HEK293T (cell line): ENCODE results near the gene LTB4R.

Experiments
- CTCF ChIA-PET: fragments of 350-600 bp; formaldehyde crosslinking; extraction: SDS; loops from one replicate; lab custom pipeline; 2021; ENCODE audit warnings: antibody characterized with exemption, inconsistent platforms; lab: Yijun Ruan, JAX
- POLR2A ChIA-PET: fragments of 350-600 bp; formaldehyde crosslinking; extraction: SDS; loops from one replicate; lab custom pipeline; 2020; ENCODE audit warnings: antibody characterized with exemption, inconsistent platforms; lab: Yijun Ruan, JAX
- DNase-seq: peaks from one replicate; pipeline ENCODE4 v3.0.0; 2012; ENCODE audit warnings: mixed read lengths; ENCODE audit errors: extremely low spot score
- ARNT ChIP-seq: fragments of 450-650 bp; IDR thresholded peaks from 2 replicates; pipeline ENCODE4 v1.6.1; 2017; ENCODE audit warnings: mild to moderate bottlenecking
- CTBP1 ChIP-seq: fragments of 450-650 bp; IDR thresholded peaks from 2 replicates; pipeline ENCODE4 v1.6.1; 2016; ENCODE audit warnings: borderline replicate concordance
- ELF4 ChIP-seq: fragments of 450-650 bp; IDR thresholded peaks from 2 replicates; pipeline ENCODE4 v1.6.1; 2017; ENCODE audit warnings: antibody characterized with exemption
- FOXA1 ChIP-seq: fragments of 450-650 bp; IDR thresholded peaks from 2 replicates; pipeline ENCODE4 v1.6.1; 2016; ENCODE audit warnings: mild to moderate bottlenecking
- FOXK2 ChIP-seq: fragments of 450-650 bp; IDR thresholded peaks from 2 replicates; pipeline ENCODE4 v1.6.1; 2016; ENCODE audit warnings: mild to moderate bottlenecking
- FOXM1 ChIP-seq: fragments of 450-650 bp; IDR thresholded peaks from 2 replicates; pipeline ENCODE4 v1.6.1; 2017; ENCODE audit warnings: mild to moderate bottlenecking, borderline replicate concordance
- HDGF ChIP-seq: fragments of 450-650 bp; IDR thresholded peaks from 2 replicates; pipeline ENCODE4 v1.6.1; 2017; ENCODE audit warnings: antibody characterized with exemption, borderline replicate concordance
- L3MBTL2 ChIP-seq: fragments of 450-650 bp; conservative IDR thresholded peaks from 2 replicates; pipeline ENCODE4 v1.6.1; 2016; ENCODE audit warnings: mild to moderate bottlenecking
- LEF1 ChIP-seq: fragments of 450-650 bp; IDR thresholded peaks from 2 replicates; pipeline ENCODE4 v1.6.1; 2017; ENCODE audit warnings: mild to moderate bottlenecking, borderline replicate concordance
- NFRKB ChIP-seq: fragments of 450-650 bp; IDR thresholded peaks from 2 replicates; pipeline ENCODE4 v1.6.1; 2016; ENCODE audit warnings: mild to moderate bottlenecking, moderate library complexity
- SUZ12 ChIP-seq: fragments of 450-650 bp; IDR thresholded peaks from 2 replicates; pipeline ENCODE4 v1.6.1; 2016; ENCODE audit warnings: mild to moderate bottlenecking
- TARDBP ChIP-seq: fragments of 450-650 bp; IDR thresholded peaks from 2 replicates; pipeline ENCODE4 v1.6.1; 2016
- ZNF384 ChIP-seq: fragments of 450-650 bp; IDR thresholded peaks from 2 replicates; pipeline ENCODE4 v1.6.1; 2016
- TF ChIP-seq, protein P1 (sequence below): fragments of 450-650 bp; IDR thresholded peaks from 2 replicates; pipeline ENCODE4 v1.6.1; 2016

Gene LTB4R

DNA sequence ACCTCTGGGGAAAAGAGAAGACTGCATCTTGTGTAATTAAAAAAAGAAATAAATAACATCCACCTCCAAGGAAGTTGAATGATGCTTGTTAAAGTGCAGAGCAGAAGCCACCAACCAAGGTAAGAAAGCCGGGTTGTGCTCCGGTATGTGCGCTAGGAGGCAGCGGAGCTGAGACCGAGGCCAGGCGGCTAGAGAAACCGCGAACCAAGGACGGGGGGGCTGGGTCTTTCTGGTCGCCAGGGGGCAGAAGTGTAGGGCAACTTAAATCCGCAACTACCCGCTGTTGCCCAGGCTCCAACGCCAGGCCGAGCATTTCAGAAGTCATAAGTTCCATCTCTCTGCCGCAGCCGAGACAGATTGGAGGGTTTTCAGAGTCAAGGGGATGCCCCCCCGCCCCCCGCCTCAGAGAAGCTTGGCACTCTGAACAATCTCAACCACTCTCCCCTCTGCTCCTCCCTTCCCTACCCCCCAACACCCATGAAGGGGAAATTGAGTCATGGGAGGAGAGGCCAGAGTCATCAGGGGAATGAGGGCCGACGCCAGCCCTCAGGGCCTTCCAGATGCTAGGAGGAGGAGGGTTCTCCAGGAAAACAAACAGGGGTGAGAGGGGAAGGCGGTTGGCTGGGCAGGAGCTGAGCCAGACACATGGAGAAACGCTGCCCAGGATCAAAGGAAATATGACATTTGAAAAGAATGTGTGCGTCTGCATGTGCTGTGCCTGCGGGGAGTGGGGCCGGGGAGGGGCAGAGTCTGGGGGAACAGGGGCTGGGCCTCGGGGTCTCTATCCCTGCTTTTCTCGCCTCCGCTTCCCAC, 54.5 kb downstream of the LTB4R start:
- ChIA-PET CTCF (interaction anchor here (0.6 to 2.3 kb wide), 24 partner anchors 8 to 482 kb away, joined by 3 to 68 read pairs (median 5); partner anchors contain the start of genes CBLN3, CIDEB and KHNYN), POLR2A (interaction anchor here (0.7 to 2.2 kb wide), 20 partner anchors 12 to 123 kb away, joined by 3 to 28 read pairs (median 4); partner anchors contain the start of genes CBLN3, KHNYN, NYNRIN and TINF2)
- TF ChIP-seq SUZ12: no peak
- no peak for TF ChIP-seq CTBP1
- TF ChIP-seq TARDBP: no peak
- no peak for TF ChIP-seq HDGF
- TF ChIP-seq, protein P1, sequence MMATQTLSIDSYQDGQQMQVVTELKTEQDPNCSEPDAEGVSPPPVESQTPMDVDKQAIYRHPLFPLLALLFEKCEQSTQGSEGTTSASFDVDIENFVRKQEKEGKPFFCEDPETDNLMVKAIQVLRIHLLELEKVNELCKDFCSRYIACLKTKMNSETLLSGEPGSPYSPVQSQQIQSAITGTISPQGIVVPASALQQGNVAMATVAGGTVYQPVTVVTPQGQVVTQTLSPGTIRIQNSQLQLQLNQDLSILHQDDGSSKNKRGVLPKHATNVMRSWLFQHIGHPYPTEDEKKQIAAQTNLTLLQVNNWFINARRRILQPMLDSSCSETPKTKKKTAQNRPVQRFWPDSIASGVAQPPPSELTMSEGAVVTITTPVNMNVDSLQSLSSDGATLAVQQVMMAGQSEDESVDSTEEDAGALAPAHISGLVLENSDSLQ: no peak
- no peak for TF ChIP-seq NFRKB
- no peak for TF ChIP-seq ARNT
- no peak for TF ChIP-seq FOXM1
- TF ChIP-seq ZNF384: no peak
- TF ChIP-seq L3MBTL2: no peak; the same call in 1 of the 2 replicates
- TF ChIP-seq ELF4: no peak
- no peak for TF ChIP-seq FOXK2
- DNase-seq: peak; percentile 81

DNA sequence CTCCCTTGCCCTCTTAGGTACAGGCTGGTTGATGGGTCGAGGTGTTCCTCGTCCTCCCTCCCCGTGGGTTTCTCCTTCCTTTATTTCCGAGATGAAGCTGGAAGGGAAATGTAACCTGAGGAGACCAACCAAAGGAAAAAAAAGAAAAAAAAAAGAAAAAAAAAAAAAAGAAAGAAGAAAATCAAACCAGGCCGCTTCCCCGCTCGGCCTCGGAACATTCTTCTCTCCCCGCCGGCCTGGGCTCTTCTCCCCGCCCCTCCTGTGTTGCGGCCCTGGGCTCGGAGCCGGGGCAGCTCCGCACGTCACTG, 55.1 kb downstream of the LTB4R start:
- TF ChIP-seq ZNF384: peak; percentile 92
- TF ChIP-seq ARNT: no peak
- ChIA-PET CTCF (interaction anchor here (0.6 to 2.3 kb wide), 18 partner anchors 9 to 220 kb away, joined by 3 to 68 read pairs (median 6); partner anchors contain the start of genes CBLN3, CIDEB, KHNYN and RIPK3), POLR2A (interaction anchor here (0.7 to 2.2 kb wide), 16 partner anchors 12 to 124 kb away, joined by 3 to 28 read pairs (median 4); partner anchors contain the start of genes CBLN3, KHNYN, NYNRIN and TINF2)
- DNase-seq: no peak

DNA sequence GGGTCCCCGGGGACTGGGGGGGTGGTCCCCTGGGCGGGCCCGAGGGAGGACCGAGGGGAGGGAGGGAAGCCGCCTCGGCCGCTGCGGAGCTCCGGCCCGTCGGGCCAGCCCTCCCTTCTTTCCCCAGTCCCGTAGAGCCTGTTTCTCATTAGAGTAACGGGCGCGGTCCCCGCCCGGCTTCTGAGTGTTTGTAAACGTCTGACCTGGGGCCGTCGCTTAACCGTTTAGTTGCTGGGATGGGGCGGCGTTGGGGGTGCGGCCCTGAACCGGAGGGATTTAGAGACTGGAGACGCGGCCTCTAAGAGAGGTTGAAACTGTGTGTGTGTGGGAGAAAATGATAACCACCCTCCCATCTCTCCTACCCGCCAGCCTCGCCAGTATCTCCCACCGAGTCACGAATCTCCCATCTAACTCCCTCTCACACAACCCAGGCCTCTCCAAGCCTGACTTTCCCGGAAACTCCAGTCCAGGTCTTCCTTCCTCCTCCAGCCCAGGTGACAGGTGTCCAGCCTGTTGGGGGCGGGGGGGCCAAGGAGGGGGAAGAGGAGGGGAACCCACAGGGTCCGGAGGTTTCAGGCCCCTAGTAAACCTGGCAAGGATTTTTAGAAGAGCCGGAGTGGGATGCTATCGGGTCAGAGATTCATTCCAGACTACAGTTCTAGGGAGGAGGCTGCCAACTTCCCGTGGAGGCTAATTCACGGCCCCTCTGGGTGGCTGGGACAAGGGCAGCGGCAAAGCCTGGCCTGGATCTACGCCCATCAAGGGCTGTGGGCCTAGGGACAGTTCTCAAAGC, 55.6 kb downstream of the LTB4R start:
- ChIA-PET CTCF (interaction anchor here (0.7 to 2.3 kb wide), 15 partner anchors 10 to 70 kb away, joined by 3 to 68 read pairs (median 5); partner anchors contain the start of genes CBLN3, CIDEB, KHNYN and RIPK3), POLR2A (interaction anchor here (0.7 to 2.2 kb wide), 16 partner anchors 11 to 124 kb away, joined by 3 to 28 read pairs (median 4); partner anchors contain the start of genes CBLN3, KHNYN, NYNRIN and TINF2)
- peak; percentile 74 for DNase-seq
- no peak for TF ChIP-seq FOXA1
- no peak for TF ChIP-seq LEF1
- peak; percentile 70 for TF ChIP-seq CTBP1
- TF ChIP-seq FOXM1: peak; percentile 84
- TF ChIP-seq, protein P1: peak; percentile 61
- TF ChIP-seq L3MBTL2: no peak
- TF ChIP-seq ZNF384: no peak
